Measurements from ENCODE around the gene SMYD5.

SMYD5 gene

DNA sequence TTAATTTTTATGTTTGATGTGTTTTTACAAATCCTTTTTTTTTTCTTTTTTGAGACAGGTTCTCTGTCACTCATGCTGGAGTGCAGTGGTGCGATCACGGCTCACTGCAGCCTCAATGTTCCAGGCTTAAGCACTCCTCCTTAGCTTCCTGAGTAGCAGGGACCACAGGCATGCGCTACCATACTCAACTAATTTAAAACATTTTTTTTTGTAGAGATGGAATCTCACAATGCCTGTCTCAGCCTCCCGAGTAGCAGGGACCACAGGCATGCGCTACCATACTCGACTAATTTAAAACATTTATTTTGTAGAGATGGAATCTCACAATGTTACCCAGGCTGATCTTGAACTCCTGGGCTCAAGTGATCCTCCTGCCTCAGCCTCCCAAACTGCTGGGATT, 8.4 kb upstream of the SMYD5 start:
- DNase-seq (ENCODE audit: low read depth), result no peak

DNA sequence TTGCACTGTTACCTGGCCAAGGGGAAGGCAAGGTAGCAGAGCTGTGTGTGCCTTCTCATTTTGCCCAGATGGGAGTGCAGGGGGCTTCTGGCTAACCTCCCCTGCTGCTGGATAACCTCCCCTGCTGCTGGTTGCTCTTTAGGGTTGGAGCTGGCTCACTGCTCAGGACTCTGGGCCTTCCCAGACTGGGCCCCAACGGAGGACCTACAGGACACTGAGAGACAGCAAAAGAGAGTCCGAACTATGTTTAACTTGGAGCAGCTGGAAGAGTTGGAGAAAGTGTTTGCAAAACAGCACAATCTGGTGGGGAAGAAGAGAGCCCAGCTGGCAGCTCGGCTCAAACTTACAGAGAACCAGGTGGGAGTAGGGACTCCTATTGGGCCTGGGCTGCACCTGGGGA, 5.8 kb upstream of the SMYD5 start:
- DNase-seq (ENCODE audit: low read depth), result no peak

DNA sequence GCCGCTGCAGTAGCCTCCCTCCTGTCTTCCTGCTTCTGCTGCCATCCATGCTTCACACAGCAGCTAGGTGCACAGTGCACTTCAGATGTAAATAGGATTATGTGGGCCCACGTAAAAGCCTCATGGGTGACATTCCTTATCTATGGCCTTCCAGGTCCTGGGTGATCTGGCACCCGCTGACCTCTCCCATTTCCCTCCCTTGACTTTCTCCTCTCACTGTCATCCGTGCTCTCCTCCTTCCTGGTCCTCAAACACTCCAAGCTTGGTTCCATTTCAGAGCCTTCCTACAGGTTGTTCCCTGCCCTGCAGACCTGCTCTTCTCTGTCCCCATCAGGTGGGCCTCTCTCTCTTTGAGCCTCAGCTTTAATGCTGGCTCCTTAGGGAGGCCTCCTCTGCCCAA, 4.0 kb upstream of the SMYD5 start:
- DNase-seq (ENCODE audit: low read depth), result no peak

DNA sequence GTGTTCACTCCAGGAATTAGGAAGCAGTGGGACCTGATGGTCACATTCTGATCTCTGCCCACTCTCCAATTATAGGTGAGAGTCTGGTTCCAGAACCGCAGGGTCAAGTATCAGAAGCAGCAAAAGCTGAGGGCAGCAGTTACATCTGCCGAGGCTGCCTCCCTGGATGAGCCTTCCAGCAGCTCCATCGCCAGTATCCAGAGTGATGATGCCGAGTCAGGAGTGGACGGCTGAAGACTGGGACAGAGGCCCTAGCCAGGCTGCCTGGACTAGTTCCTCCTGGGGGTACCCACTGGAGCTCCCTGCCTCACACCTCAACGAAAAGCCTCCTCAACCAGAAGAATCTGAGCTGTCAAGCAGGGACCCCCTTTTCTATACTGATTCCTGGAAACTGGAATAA, 3.3 kb upstream of the SMYD5 start:
- no peak for DNase-seq (ENCODE audit: low read depth)

DNA sequence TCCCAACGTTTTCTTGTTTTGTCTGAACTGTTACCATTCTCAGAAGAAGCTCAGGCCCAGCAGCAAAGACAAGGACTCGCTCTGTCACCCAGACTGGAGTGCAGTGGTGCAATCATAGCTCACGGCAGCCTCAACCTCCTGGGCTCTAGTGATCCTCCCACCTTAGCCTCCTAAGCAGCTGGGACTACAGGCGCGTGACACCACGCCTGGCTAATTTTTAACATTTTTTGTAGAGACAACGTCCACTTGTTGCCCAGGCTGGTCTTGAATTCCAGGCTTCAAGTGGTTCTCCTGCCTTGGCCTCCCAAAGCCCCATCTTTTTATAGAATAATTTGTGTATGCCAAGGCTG, 2.0 kb upstream of the SMYD5 start:
- no peak for DNase-seq (ENCODE audit: low read depth)

DNA sequence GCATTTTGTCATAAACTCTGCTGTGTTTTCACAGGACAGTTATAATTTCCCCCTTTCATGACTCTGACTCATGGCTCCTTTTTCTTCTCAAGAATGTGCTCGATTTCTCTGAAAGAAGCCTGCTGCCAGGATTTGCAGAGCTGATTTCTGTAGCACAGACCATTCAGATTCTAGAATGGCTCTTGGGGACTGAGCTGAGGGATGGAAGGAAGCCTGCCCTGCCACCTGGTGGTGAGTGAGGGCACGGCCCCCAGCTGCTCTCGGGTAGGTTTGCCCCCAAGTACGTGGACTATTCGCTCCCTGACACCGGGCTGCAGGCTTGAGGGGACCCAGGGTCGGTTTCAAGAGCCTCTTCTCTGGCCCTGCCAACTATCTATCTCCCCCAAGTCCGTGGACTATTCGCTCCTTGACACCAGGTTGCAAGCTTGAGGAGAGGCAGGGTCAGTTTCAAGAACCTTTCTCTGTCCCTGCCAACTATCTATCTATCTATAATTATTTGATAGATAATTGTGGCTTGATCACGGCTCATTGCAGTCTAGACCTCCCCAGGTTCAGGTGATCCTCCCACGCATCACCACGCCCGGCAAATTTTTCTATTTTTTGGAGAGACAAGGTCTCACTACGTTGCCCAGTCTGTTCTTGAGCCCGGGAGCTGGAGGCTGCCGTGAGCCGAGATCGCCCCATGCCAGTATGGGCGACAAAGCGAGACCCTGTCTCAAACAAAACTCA, 1.4 kb upstream of the SMYD5 start:
- peak; percentile 62 for DNase-seq (ENCODE audit: low read depth)

DNA sequence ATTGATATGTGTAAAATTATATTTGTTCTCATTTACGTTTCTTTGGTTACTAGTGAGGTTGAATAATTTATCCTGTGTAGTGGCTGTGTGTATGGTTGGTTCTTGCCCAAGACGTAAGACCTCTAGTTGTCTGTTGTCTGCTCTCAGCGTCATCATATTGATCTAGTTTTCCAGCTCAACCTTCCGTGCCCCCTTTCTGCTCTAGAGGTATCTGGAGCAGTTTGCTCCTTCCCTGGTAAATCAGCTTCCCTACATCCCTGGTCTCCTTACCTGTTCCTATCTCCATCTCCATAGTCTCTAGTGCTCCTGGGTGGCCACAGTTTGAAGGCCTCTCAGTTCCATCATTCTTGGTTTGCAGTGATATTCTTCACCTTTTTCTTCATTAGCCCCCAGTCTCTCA, 1.2 kb downstream of the SMYD5 start:
- DNase-seq (ENCODE audit: low read depth), result no peak

DNA sequence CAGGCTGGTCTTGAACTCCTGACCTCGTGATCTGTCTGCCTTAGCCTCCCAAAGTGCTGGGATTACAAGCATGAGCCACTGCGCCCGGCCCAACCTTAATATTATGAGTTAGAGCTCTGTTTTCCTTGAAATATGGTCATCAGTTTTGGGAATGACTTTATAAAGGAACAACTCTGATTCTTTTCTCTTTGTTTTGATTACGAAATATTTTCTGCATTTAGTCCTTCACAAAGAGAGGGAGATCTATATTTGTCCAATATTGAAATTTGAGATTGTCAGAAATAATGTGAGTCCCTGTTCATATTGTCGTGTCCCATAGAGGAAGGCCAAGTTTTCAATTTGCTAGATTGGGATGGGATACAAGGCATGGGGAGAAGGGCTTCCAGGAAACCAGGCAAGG, 3.1 kb downstream of the SMYD5 start:
- DNase-seq (ENCODE audit: low read depth), result no peak

DNA sequence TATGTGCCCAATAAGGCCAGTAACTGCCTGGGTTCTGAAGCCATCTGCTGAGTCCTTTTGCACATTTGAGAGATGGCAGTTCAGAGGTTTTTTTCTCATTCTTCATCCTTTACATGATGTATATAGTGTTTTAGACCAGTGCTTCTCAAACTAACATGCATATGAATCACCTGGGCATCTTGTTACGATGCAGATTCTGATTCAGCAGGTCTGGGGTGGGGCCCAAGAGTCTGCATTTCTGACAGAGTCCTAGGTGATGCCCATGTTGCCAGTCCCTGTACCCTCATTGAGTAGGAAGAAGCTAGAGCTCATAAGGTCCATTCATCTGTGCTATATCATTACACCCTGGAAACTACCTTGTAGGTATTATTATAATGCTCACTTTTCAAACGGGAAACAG, 3.8 kb downstream of the SMYD5 start:
- no peak for DNase-seq (ENCODE audit: low read depth)

DNA sequence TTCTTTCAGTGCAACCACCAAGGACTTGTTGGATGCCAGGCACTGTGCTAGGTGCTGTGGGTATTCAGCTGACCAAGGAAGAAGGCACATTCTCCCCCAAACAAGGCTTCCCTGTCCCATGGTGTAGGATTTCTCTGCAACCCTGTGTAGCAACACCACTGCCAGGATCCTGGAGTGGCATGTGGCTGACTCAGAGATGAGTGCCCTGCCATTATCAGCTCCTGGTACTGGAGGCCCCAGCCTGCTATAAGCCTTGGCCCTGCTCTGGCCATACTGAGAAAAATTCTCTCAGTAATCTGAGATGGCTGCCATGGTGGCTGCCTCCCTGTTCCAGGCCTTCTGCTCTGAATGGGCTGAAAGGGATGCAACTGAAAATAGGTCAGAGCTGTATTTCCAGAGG, 4.3 kb downstream of the SMYD5 start:
- no peak for DNase-seq (ENCODE audit: low read depth)

DNA sequence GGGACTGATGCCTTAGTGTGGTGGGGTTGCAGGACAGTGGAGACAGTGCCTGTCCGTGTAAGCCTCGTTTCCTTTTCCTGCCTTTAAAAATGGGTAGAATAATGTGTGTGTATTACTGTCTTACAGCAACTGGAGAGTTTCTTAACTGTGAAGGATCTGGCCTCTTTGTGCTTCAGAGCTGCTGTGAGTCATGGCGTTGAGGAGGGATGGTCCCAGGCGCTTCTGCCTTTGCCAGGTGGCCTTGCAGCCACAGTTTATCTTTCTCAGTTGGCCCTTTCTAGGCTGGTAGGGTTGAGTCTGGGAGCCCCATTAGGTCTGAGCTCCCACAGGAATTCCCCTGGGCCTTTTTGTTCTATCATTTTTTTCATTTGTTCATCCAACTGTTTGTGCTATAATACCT, 9.8 kb downstream of the SMYD5 start:
- no peak for DNase-seq (ENCODE audit: low read depth)

DNA sequence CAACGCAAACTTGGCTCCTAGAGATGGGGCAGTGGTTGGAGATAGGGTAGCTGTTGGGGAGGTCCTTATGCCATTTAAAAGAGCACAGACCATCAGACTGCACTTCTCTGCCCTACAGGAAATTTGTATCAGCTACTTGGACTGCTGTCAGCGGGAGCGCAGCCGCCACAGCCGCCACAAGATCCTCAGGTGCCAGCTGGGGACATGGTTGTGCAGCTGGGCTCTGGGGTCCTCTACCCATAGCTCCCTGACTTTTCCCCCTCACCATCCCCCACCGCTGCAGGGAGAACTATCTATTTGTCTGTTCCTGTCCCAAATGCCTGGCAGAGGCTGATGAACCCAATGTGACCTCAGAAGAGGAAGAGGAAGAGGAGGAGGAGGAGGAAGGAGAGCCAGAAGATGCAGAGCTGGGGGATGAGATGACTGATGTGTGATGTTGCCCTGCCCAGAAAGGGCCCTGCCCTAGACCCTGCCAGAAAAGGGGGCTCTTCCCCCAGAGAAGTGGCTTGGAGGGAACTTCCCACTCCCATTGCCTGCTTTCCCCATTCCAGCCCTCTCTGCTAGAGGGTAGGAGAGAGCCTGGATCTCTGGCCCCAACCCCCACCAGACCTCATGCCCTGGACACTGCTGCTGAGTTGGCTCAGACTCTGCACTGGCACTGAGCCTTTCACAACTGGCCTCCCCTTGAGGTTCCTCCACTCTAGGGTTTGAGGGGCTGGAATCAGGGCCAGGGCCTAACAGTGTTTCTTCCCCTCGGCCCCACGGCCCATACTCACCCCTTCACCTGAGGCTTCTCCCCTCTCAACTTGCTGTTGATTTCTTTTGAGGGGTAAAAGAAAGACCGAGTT, 11.7 kb downstream of the SMYD5 start:
- DNase-seq (ENCODE audit: low read depth), result no peak

DNA sequence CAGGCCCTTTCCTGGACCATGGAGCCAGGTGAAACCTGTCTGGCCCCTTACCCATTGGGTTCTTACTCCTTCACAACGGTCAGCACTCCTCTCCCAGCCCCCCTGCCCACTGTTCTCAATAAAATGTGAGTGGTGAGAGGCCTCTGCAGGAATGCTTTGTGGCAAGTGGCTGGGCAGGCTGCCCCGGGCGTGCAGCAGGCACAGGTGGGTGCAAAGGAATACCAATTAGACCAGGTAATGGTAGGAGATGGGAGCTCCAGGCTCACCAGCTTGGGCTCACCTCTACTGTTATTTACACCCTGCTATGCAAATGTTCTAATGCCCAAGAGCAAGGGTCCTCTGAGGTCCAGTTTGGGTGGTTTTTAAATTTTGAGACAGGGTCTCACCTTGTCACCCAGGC, 13.0 kb downstream of the SMYD5 start:
- DNase-seq (ENCODE audit: low read depth), result no peak

DNA sequence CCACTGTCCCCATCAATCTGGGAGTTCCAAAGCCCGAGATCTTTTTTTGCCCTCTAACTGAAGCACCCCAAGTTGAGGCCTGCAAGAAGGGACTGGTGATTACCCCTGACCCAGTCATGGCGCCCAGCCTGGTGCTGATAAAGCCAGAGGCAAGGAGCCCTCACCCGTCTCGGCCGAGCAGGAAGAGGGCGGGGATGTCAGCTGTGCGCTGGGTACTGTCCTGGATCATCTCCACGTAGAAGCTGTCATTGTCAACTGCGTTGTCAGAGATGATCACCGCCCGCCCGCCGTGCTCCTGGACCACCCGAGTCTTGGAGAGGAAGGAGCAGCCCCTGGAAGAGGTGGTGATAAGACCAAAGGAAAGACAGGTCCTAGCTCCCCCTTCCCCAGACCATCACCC, 14.6 kb downstream of the SMYD5 start:
- no peak for DNase-seq (ENCODE audit: low read depth)

DNA sequence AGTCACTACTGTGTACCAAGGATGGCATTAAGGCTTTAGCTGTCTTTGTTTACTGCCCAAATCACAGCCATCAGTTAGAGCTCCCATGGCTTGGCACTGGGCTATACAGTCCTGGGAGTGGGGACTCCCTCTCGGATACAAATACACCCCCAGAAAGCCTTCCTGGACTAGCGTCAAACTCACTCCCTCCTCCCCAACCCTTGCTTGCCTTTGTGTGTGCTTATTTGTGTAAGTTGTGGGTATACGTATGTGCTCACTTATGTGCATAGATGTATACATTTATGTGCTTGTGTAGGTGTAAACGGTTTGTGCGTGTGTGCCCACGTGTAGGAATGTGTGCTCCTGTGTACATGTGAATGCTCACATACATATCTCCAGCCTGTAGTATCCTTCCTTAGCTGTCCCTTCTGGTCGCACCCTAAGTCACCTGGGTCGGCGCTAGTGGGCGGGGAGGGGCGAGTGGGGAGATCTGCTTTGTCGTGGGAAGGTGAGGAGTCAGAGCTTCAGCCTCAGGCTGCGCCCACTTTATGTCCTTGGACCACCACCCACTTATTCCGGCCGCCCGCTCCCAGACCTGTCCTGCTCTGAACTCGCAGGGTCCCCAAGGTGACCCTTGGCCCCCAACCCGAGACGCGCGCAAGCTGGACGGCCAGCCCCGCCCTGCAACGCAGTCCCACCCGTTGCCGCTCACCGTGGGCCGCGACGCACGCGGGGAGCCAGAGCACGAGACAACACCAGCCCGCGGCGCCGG, 18.5 kb downstream of the SMYD5 start:
- DNase-seq (ENCODE audit: low read depth), result peak; percentile 11

DNA sequence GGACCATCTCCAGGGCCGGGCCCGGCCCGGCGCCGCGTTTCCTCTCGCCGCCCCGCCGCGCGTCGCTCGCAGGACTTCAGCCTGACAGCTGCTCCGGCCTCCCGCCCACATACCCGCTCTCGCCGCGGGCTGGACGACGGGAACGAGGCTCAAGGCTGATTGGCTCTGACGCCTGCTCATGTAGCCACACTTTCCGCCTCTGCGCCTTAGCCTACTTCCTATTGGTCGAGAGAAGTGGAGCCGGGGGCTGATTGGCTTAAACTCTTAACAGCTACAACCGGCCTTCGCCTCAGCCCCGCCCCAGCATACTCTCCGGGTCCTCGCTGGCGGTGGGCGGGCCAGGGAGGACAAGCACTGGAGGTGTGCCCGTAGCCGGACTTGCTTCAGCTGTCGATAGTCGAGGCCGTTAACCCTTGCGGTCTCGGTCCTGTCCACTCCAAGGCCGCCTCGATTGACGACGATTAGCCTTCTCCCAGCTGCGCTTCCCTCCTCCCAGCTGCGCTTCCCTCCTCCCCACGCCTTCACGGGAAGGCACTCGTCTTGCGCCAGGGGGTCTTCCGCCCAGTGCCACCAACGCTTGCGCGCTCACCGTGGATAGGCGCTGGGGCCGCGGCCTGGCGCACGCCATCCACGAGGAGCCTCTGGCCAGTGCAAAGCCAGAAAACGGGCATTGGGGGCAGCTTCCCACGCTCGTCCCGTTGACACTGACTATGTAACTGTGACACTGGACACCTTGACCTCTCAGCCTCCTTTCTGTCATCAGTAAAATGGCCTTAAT, 19.3 kb downstream of the SMYD5 start, which contains the start of gene PRADC1:
Gene PRADC1, minus strand, starts transcription at position 86 of the 778 bp plus-strand sequence. Its CDS starts 79 bp downstream, at position 7.
- DNase-seq (ENCODE audit: low read depth), result peak; percentile 90

DNA sequence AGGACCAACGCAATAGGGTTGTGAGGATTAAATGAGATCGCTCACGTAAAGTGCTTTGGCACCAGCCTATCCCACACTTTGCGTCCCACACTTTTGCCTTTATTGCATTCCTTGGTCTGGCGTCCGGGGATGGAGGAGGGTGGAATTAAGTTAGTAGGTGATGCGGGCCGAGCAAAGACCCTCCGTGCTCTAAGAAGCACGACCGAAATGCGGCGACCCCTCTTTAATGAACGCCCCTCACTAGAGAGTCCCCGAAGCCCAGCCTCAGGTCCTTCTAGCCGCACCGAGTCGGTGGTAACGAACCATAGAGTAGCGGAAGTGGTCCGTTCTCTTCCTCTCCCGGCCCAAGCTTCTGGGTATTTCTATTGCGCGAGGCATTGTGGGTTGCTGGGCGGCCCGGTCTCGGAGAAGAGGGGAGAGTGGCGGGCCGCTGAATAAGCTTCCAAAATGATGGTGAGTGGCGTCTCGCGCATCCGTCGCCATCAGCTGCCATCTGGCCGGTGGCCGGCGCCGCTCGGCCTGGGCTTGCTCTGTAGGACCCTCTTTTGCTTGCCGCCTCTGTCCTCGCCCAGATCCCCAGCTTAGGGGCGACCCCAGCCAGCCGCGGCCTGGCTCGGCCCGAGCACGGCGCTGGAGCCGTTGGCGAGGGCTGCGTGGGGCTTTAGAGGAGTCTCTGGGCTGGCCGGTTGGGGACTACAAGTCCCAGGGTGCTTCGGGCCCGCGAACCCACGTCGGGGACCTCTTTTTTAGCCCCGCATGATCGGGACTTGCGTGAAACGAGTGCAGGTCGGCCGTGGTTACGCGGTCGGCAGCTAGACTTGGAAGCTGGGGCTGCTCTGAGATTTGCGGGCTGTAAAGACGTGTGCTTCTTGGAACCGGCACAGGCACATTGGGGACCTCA, 20.1 kb downstream of the SMYD5 start, which contains the start of gene CCT7:
Gene CCT7, plus strand, starts transcription at position 377 of the 901 bp plus-strand sequence. Its CDS starts 71 bp downstream, at position 448.
- peak; percentile 73 for DNase-seq (ENCODE audit: low read depth)

DNA sequence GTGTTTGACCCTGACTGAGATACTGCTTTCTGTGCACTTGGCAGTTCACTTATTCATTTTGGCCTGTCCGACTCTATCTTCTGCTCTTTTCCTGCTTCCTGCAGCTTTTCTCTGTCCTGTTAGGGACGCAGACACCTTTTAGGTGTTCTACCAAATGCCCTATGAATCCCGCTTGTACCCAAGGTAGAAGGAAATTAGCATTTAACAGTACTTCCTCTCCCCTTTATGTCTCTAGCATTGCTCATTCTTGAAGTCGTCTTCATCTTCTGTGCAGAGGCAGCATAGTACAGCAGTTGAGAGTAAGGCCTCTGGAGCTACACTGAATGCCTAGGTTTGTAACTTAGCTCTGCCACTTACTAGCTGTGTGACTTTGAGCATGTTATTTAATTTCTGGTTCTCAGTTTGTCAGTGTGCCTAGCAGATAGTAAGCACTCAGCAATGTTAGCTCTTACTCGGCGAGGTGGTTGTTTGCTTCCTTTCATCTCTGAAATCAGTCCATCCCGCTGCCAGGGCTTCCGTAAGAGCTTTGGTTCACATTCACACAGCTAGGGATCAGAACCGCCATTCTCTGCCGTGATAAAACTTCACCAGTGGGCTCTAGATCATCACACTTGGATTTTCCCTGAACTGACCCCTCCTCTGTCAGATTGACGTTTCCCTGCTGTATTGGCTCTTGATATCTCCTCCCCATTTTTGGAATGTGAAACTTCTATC, 21.4 kb downstream of the SMYD5 start:
- no peak for DNase-seq (ENCODE audit: low read depth)

DNA sequence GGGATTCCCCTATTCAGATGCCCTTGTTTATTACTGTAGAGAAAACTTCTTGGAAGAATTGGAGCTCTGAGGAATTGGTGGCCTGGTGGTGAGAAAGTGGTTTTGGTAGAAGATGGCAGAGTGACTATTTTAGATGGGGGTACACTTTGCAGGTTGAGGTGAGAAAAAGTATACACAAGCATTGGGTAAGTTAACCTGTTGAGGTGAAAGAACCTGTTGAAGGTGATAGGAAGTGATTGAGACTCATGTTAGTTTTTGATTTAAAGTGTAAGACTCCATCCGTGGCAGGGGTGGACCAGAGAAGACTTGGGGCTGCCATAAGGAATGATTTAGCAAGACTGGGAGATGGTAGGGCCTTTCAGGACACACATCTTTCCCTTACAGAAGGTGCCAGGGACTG, 23.1 kb downstream of the SMYD5 start:
- no peak for DNase-seq (ENCODE audit: low read depth)

DNA sequence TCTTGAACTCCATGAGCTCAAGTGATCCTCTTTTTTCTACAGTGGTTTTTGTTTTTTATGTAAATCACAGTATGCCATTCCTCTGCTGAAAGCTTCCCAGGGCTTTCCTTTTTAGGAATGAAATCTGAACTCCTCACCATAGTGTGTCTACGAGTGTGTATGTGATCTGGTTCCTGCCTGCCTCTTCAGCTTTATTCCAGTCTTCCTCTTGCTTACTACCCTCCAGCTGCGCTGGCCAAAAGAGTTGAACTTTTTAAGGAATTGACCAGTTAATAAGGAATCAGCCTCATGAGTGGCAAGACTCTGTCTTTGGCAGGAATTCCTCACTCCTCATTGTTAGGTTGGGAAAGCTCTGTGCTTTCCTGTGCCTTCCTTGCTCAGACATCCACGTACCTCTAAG, 24.1 kb downstream of the SMYD5 start:
- no peak for DNase-seq (ENCODE audit: low read depth)

Data from stimulated activated CD8-positive, alpha-beta memory T cell treated with anti-CD3 and anti-CD28 coated beads, Interleukin-4, amount 100 ng/mL, for 24 hours (primary cell).